MM.1S (cell line): Measurements from ENCODE around the gene CES5A.

Experiments used
- EZH2 ChIP-seq: fragments of 300-600 bp; sonication (generic); optimal IDR thresholded peaks from 2 replicates; pipeline ENCODE3; 2017; ENCODE audit warnings: low read depth, mild to moderate bottlenecking, antibody characterized with exemption, low read length, mixed read lengths
- EZH2phosphoT487 ChIP-seq: fragments of 300-600 bp; sonication (generic); IDR thresholded peaks from 2 replicates; pipeline ENCODE4 v1.6.1; 2018; ENCODE audit warnings: antibody characterized with exemption, low read length
- TF ChIP-seq, protein P1 (sequence below): fragments of 300-600 bp; sonication (generic); IDR thresholded peaks from 2 replicates; pipeline ENCODE4 v1.5.1; 2016; ENCODE audit warnings: antibody characterized with exemption, low read length, mixed read lengths

DNA sequence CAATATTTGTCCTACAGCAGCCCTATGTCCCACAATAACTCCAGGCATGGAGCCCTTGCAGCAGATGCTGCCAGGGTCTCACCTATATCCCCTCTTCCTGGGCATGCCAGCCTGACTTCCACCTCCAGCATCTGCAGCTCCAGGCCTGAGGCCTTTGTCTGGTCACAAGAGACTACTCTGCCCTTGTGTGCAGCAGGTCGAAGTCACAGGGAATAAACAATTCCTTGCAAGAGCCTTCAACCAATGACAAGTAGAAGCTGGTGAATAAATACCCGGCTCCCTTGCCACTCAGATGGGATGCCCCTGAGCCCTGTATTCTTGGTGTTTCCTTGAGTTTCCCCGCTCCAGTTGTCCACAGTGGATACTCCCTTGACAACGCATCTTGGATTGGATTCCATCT lies 65.3 kb downstream of the CES5A start:
- TF ChIP-seq, protein P1, sequence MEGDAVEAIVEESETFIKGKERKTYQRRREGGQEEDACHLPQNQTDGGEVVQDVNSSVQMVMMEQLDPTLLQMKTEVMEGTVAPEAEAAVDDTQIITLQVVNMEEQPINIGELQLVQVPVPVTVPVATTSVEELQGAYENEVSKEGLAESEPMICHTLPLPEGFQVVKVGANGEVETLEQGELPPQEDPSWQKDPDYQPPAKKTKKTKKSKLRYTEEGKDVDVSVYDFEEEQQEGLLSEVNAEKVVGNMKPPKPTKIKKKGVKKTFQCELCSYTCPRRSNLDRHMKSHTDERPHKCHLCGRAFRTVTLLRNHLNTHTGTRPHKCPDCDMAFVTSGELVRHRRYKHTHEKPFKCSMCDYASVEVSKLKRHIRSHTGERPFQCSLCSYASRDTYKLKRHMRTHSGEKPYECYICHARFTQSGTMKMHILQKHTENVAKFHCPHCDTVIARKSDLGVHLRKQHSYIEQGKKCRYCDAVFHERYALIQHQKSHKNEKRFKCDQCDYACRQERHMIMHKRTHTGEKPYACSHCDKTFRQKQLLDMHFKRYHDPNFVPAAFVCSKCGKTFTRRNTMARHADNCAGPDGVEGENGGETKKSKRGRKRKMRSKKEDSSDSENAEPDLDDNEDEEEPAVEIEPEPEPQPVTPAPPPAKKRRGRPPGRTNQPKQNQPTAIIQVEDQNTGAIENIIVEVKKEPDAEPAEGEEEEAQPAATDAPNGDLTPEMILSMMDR = no peak
- TF ChIP-seq EZH2phosphoT487 (no peak), EZH2 (no peak)
